ENCODE results near the gene ZNF782.

DNA sequence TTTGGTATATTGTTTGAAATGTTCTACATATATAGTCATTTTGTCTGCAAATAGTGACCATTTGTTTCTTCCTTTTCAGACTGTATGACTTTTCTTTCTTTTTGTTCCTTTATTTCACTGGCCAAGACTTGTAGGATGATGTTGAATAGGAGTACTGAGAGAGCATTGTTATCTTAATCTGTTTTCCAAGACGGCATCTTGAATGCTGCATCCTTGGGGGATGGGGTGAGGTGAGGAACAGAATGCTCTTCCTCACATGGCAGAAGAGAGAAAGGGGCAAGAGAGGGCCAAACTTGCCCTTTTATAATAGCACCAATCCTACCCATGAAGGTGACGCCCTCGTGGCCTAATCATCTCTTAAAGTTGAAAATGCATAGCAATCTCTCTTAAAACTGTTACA is 72.8 kb downstream of the ZNF782 start:
- TF ChIP-seq, protein P1, sequence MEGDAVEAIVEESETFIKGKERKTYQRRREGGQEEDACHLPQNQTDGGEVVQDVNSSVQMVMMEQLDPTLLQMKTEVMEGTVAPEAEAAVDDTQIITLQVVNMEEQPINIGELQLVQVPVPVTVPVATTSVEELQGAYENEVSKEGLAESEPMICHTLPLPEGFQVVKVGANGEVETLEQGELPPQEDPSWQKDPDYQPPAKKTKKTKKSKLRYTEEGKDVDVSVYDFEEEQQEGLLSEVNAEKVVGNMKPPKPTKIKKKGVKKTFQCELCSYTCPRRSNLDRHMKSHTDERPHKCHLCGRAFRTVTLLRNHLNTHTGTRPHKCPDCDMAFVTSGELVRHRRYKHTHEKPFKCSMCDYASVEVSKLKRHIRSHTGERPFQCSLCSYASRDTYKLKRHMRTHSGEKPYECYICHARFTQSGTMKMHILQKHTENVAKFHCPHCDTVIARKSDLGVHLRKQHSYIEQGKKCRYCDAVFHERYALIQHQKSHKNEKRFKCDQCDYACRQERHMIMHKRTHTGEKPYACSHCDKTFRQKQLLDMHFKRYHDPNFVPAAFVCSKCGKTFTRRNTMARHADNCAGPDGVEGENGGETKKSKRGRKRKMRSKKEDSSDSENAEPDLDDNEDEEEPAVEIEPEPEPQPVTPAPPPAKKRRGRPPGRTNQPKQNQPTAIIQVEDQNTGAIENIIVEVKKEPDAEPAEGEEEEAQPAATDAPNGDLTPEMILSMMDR (IDR thresholded peaks at IDR 0.05): no peak
- TF ChIP-seq POLR2A (IDR thresholded peaks at IDR 0.05): no peak

All from thyroid gland (tissue), 4 donors.